ENCODE measurements around the gene RNF213.
A peak's percentile ranks its signal among the peaks of the same experiment; 100 is the strongest.
"Not testable (repeated sequence)": the region's sequence is repeated elsewhere in the genome, so short reads cannot be mapped to it uniquely, and the experiment has no call there.

Gene RNF213

DNA sequence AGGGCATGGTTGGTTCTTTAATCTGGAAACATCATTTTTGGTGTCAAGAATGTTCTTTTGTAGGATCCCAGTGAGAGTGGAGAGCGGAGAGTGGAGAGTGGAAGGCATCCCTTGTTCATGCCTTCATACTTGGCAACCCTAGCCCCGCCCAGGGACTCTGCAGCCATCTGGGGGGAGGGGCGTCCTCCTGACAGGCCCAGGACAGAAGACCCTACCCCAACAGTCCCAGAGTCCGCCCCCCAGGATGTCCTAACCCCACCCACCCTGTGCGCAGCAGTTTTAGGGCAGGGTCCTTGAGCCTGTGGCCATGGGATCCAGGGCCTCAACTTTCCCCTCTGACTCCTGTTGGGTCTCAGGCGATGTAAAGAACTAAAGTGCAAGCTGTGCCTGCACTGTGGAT lies 36.0 kb upstream of the RNF213 start:
- DNase-seq (ENCODE audit: low spot score): no peak

DNA sequence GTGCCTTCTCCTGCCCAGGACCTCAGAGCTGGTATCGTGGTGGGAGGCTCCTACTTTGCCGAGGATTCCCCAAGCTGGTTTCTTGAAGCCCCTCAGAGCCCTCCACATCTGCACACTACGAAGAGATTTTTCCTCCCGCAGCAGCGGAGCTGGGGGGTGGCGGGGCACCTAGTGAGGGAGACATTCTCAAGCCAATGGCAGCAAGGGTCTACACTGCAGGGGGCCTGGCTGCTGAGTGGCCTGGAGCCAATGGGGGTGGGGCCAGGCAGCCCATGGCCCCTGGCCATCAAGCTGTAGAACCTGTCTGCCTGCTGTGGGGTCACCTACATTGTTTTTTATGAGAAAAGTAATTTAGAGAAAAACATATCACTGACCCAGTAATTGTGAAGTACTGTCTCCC lies 35.4 kb upstream of the RNF213 start:
- DNase-seq (ENCODE audit: low spot score): no peak

- peak; percentile 49 for DNase-seq (ENCODE audit: low spot score)
Measured at GRCh38 chr17:80227156-80227555, 33.5 kb upstream of the RNF213 start.

- no peak for DNase-seq (ENCODE audit: low spot score)
Measured at GRCh38 chr17:80227666-80228065, 33.0 kb upstream of the RNF213 start.

GRCh38 chr17:80228477-80228876 lies 32.2 kb upstream of the RNF213 start:
- DNase-seq (ENCODE audit: low spot score): no peak

DNA sequence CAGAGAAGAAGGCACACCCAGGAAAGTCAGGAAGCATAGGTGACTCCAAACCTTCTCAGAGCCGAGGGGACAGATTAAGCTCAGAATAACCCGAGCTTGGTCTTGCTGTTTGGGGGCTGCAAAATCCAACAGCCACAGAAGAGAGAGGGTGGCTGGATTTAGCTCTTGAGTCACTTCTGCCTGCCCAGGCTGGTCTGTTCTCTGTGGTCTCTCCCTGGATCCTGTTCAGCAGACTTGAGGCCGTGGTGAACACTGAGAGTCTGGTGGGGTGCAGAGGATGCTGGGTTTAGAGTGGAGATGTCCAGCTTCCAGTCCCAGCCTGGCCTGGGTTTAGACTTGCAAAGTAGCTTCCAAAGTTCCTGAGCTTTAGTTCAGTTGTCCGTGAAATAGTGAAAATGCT lies 31.6 kb upstream of the RNF213 start:
- no peak for DNase-seq (ENCODE audit: low spot score)

GRCh38 chr17:80232438-80232837 lies 28.2 kb upstream of the RNF213 start:
- no peak for DNase-seq (ENCODE audit: low spot score)

DNA sequence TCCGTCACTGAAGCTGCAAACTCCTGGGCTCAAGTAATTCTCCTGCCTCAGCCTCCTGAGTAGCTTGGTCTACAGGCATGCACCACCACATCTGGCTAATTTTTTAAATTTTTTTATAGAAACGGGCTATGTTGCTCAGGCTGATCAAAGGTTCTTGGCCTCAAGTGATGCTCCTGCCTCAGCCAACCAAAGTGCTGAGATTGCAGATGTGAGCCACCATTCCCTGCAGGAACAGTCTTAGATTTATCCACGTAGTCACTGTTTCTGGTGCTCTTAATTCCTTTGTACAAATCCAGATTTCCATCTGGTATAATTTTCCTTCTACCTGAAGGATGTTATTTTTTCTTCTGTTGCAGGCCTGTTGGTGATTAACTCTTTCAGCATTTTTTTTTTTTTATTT lies 27.4 kb upstream of the RNF213 start:
- DNase-seq (ENCODE audit: low spot score): no peak

DNA sequence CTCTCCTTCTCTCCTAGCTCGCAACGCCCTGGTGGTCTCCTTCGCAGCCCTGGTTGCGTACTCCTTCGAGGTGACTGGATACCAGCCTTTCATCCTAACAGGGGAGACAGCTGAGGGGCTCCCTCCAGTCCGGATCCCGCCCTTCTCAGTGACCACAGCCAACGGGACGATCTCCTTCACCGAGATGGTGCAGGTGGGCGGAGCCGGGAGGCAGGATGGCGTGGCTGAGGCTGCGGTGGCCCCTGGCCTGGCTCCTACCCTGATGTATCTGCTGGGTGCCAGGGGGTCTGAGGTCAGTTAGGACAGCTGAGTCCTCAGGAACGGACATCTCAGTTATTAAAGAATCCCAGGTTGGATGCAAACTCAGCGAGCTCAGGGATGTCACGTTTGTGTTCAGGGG lies 23.7 kb upstream of the RNF213 start:
- DNase-seq (ENCODE audit: low spot score): no peak

GRCh38 chr17:80237386-80237785 lies 23.3 kb upstream of the RNF213 start:
- DNase-seq (ENCODE audit: low spot score): no peak

DNA sequence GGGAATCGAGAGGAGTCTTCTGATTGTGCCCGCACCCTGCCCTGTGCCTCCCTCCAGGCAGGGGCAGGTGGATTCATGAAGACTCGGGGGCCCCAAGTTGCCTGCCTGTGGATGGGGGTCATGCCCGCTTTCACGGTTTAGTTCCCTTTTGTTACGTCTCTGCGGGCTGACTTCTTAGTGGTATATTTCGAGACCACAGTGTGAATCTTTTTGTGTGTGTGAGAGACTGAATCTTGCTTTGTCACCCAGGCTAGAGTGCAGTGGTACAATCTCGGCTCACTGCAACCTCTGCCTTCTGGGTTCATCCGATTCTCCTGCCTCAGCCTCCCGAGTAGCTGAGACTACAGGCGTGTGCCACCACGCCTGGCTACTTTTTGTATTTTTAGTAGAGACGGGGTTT lies 18.1 kb upstream of the RNF213 start:
- DNase-seq (ENCODE audit: low spot score): no peak

- no peak for DNase-seq (ENCODE audit: low spot score)
Measured at GRCh38 chr17:80243526-80244433, 16.9 kb upstream of the RNF213 start.

GRCh38 chr17:80244448-80244847 lies 16.2 kb upstream of the RNF213 start:
- not testable (repeated sequence) for DNase-seq (ENCODE audit: low spot score)

DNA sequence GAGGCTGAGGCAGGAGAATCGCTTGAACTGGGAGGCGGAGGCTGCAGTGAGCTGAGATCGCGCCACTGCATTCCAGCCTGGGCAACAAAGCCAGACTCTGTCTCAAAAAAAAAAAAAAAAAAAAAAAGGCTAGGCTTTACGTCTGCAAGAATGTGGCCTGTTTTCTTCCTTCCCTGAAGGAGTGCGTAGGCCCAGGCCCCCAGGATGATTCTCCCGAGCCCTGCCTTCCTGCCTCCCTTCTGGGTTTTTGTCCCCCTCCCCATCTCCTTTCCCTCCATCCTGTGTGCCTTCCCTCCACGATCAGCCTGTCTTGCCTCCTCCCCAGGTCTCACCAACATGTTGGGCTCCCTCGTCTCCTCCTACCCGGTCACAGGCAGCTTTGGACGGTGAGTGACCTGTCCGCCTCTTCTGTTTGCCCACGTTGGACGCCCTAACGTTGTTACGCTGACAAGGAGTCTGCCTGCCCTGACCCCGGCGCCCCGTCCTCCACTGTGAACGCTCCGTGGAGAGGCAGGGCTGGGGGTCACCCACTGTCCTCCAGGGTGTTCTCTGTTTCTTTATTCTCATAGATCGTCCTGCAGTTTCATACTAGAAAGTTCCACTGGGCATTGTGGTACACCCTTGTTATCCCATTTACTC lies 15.7 kb upstream of the RNF213 start:
- no peak for DNase-seq (ENCODE audit: low spot score)

GRCh38 chr17:80245566-80246265 lies 14.9 kb upstream of the RNF213 start:
- DNase-seq (ENCODE audit: low spot score): no peak

DNA sequence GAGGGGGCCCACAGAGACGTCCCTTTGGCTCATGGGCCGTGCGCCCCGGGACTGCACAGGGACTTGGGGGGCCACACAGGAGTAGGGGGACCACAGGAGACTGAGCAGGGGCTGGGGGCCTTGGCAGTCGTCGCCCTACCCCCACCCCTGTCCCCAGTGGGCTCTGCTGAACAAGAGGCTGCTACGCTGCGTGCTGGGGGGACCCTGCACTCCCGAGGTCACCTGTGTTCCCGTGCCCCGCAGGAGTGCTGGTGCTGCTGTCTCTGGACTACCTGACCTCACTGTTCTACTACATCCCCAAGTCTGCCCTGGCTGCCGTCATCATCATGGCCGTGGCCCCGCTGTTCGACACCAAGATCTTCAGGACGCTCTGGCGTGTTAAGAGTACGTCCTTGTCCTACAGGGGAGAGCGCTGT lies 14.4 kb upstream of the RNF213 start:
- DNase-seq (ENCODE audit: low spot score): no peak

DNA sequence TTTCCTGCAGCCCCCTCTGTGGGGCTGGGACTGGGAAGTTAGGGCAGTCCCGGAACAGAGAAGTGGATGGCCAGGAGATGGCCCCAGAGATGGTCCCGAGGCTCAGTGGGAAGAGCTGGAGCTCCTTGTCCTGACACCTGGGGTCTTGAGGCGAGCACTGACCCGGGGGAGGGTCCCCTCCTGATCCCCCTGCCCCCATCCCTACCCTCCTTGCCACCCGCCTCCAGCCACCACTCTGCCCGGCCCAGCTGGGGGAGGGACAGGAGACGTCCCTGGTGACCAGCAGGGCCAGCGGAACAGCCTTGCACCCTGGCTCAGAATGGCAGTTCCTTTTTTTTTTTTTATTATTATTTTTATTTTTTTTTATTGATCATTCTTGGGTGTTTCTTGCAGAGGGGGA lies 13.9 kb upstream of the RNF213 start:
- no peak for DNase-seq (ENCODE audit: low spot score)

- no peak for DNase-seq (ENCODE audit: low spot score)
Measured at GRCh38 chr17:80247561-80247960, 13.1 kb upstream of the RNF213 start.

DNA sequence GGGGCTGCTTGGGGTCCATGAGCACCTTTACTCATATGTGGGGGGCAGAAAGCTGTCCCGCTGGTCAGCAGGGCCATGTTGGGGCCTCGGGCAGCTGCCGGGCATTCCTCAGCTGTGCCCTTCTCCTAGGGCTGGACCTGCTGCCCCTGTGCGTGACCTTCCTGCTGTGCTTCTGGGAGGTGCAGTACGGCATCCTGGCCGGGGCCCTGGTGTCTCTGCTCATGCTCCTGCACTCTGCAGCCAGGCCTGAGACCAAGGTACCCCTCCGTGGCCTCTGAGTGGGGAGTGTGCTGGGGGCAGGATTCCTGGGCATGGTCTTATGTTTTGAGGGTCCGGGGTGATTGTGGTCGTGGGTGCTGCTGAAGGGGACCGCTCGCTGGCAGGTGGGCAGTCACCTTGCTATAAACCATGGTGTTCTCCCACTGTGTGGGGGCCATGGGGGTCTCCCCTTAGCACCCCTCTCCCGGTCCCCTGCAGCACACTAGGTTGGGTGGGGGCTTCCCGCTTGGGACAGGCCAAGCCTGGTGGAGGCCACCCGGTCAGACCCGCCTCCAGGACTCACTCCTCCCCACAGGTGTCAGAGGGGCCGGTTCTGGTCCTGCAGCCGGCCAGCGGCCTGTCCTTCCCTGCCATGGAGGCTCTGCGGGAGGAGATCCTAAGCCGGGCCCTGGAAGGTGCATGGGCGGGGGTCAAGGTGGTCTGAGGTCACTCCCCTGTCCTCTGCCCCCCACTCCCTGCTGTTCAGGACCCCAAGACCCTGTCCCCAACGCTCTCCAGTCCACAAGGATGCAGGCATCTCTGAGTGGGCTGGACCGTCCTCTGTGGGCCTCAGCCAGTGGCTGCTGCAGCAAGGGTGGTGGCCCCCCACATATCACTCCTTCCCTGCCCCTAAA lies 12.4 kb upstream of the RNF213 start:
- DNase-seq (ENCODE audit: low spot score): no peak

GRCh38 chr17:80248894-80249710 lies 11.6 kb upstream of the RNF213 start:
- no peak for DNase-seq (ENCODE audit: low spot score)

DNA sequence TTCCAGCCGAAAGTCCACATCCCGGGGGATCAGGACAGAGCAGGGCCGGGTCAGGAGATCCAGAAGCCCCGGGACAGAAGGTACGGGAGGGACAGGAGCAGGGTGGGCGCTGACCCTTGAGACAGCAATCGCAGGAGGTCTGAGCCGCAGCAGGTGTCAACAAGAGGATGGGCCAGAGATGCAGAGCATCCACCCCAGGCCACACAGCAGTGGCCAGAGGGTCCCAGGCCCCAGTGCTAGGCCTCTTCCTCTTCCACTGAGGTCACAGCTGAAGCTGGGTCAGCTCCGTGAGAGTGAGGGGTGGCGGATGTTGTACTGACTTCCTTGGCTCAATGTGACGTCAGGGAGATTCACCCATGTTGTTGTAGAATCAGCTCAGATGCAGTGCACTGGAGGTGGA lies 8.7 kb upstream of the RNF213 start:
- DNase-seq (ENCODE audit: low spot score): no peak

Data from cerebellar cortex (tissue), 1 donor.